HepG2 (cell line): ENCODE results near the gene DLX6. TPM values are rescaled to one million over a fixed set of nuclear protein-coding genes. Genes with fewer than 3 reads are reported as not detected.

Experiments
- ATAC-seq: fragments of 200-7000 bp; cut with Tn5 transposase; 3 replicates; pipeline ENCODE4 v1.9.1; 2020; ENCODE audit warnings: mild to moderate bottlenecking, moderate library complexity
- BruUV-seq: library from RNA; stranded (reverse); fragments of 400-500 nt; replicated peaks from 2 replicates; lab custom pipeline; 2021; lab: Mats Ljungman, UMichigan
- CTCF ChIA-PET: fragments of 300-600 bp; formaldehyde crosslinking; extraction: SDS; loops from one replicate; lab custom pipeline; 2021; ENCODE audit warnings: low total read pairs, inconsistent platforms, low intra/inter-chr PET ratio; lab: Yijun Ruan, JAX
- POLR2A ChIA-PET: fragments of 350-600 bp; sonication (Branson Sonifier 250); formaldehyde crosslinking; loops from one replicate; lab custom pipeline; 2020; ENCODE audit warnings: antibody characterized with exemption, inconsistent platforms; lab: Yijun Ruan, JAX
- DNase-seq: peaks from one replicate; pipeline ENCODE4 v3.0.0-alpha.2; 2015; ENCODE audit warnings: low spot score
- FAIRE-seq: peaks from 3 replicates; lab custom pipeline; 2011; peaks lifted over from hg19 to GRCh38; lab: Jason Lieb, UNC
- H2AFZ ChIP-seq: one replicate; pipeline ENCODE4 v1.6.1; 2011; ENCODE audit warnings: low read length, inconsistent platforms
- H3K27ac ChIP-seq: fragments of 300-600 bp; 3 replicates; pipeline ENCODE4 v1.8.0; 2011; ENCODE audit warnings: mixed run types, mild to moderate bottlenecking, mixed read lengths, low read length, inconsistent platforms; ENCODE audit not compliant: insufficient read depth; ENCODE audit errors: extremely low read length
- H3K27me3 ChIP-seq, 2 experiments: fragments of 200-600 bp in 1 of 2; 2 replicates in 1 of 2; 3 replicates in 1 of 2; pipeline versions ENCODE4 v1.6.0 to v1.8.0; 2011; ENCODE audit warnings: low read length in 2 of 2, mild to moderate bottlenecking in 2 of 2, moderate library complexity in 2 of 2, inconsistent platforms in 1 of 2; ENCODE audit not compliant: insufficient read depth in 2 of 2, control insufficient read depth in 1 of 2
- H3K36me3 ChIP-seq, 2 experiments: fragments of 200-600 bp in 1 of 2; replicated peaks in 1 of 2; 2 replicates in 1 of 2; 3 replicates in 1 of 2; pipeline versions ENCODE4 v1.5.1 to v1.8.0; 2011; ENCODE audit warnings: low read length in 2 of 2, inconsistent platforms in 1 of 2; ENCODE audit not compliant: insufficient read depth in 2 of 2, control insufficient read depth in 1 of 2
- H3K4me1 ChIP-seq: 2 replicates; pipeline ENCODE4 v1.5.1; 2012; ENCODE audit warnings: low read length, inconsistent platforms; ENCODE audit not compliant: insufficient read depth
- H3K4me2 ChIP-seq: 2 replicates; pipeline ENCODE4 v1.6.0; 2011; ENCODE audit warnings: low read depth, low read length, inconsistent platforms
- H3K4me3 ChIP-seq, 3 experiments: fragments of 200-600 bp in 1 of 3; sonication (generic), shearing (Covaris generic) in 1 of 3; replicated peaks in 1 of 3; 2 replicates each; pipeline ENCODE4 v1.5.1; 2011 to 2016; ENCODE audit warnings: low read length in 3 of 3, inconsistent platforms in 2 of 3, low read depth in 2 of 3, mild to moderate bottlenecking in 2 of 3, control low read depth in 1 of 3, mixed read lengths in 1 of 3; ENCODE audit not compliant: insufficient read depth in 1 of 3
- H3K79me2 ChIP-seq: one replicate; pipeline ENCODE4 v1.6.1; 2011; ENCODE audit warnings: low read length, inconsistent platforms; ENCODE audit not compliant: insufficient read depth
- H3K9ac ChIP-seq: 2 replicates; pipeline ENCODE4 v1.6.0; 2011; ENCODE audit warnings: mild to moderate bottlenecking, low read depth, low read length, inconsistent platforms; ENCODE audit not compliant: insufficient read depth
- H3K9me3 ChIP-seq: 2 replicates; pipeline ENCODE4 v1.5.1; 2012; ENCODE audit warnings: mild to moderate bottlenecking, low read length
- H4K20me1 ChIP-seq: 2 replicates; pipeline ENCODE4 v1.6.0; 2011; ENCODE audit warnings: inconsistent platforms, mild to moderate bottlenecking, low read length, moderate library complexity; ENCODE audit not compliant: insufficient read depth
- CCAR2 ChIP-seq: fragments of 200-400 bp; formaldehyde crosslinking; optimal IDR thresholded peaks from 2 replicates; pipeline ENCODE3; 2018; ENCODE audit warnings: low read depth, mild to moderate bottlenecking, low read length, moderate library complexity
- DNMT1 ChIP-seq: sonication (generic); formaldehyde crosslinking; IDR thresholded peaks from 2 replicates; pipeline ENCODE4 v1.5.1; 2020; ENCODE audit warnings: mild to moderate bottlenecking, missing genetic modification reagents
- MEF2D ChIP-seq: sonication (generic); formaldehyde crosslinking; IDR thresholded peaks from 2 replicates; pipeline ENCODE4 v1.5.1; 2020; ENCODE audit warnings: mild to moderate bottlenecking, missing genetic modification reagents
- MXD4 ChIP-seq: IDR thresholded peaks from 2 replicates; pipeline ENCODE4 v1.6.1; 2016; ENCODE audit warnings: mild to moderate bottlenecking, missing biosample characterization, missing genetic modification reagents
- PTBP1 ChIP-seq: fragments of 200-400 bp; formaldehyde crosslinking; IDR thresholded peaks from 2 replicates; pipeline ENCODE4 v1.6.1; 2018; ENCODE audit warnings: low read length, low read depth; ENCODE audit not compliant: poor library complexity, severe bottlenecking
- REL ChIP-seq: sonication (generic); formaldehyde crosslinking; conservative IDR thresholded peaks from 2 replicates; pipeline ENCODE4 v1.8.0; 2022; ENCODE audit warnings: mild to moderate bottlenecking, missing genetic modification reagents, moderate library complexity
- ZBTB7B ChIP-seq: sonication (generic); formaldehyde crosslinking; IDR thresholded peaks from 2 replicates; pipeline ENCODE4 v1.4.0; 2020; ENCODE audit warnings: missing genetic modification reagents
- ZNF263 ChIP-seq: sonication (generic); formaldehyde crosslinking; IDR thresholded peaks from 2 replicates; pipeline ENCODE4 v1.4.0; 2020; ENCODE audit warnings: missing genetic modification reagents
- ZNF292 ChIP-seq: sonication (generic); formaldehyde crosslinking; IDR thresholded peaks from 2 replicates; pipeline ENCODE4 v1.8.1; 2022; ENCODE audit warnings: mild to moderate bottlenecking, low read depth, missing genetic modification reagents, borderline replicate concordance
- ZNF550 ChIP-seq: sonication (generic); formaldehyde crosslinking; IDR thresholded peaks from 2 replicates; pipeline ENCODE4 v1.4.0; 2020; ENCODE audit warnings: mild to moderate bottlenecking, missing genetic modification reagents, borderline replicate concordance
- ZNF598 ChIP-seq: sonication (generic); formaldehyde crosslinking; IDR thresholded peaks from 2 replicates; pipeline ENCODE4 v1.5.1; 2020; ENCODE audit warnings: mild to moderate bottlenecking, missing genetic modification reagents, borderline replicate concordance
- ZSCAN22 ChIP-seq: sonication (generic); formaldehyde crosslinking; IDR thresholded peaks from 2 replicates; pipeline ENCODE4 v1.4.0; 2020; ENCODE audit warnings: mild to moderate bottlenecking, missing genetic modification reagents
- WGBS: methylation state at CpG from one replicate; pipeline ENCODE4 v1.1.6; 2017; ENCODE audit warnings: low lambda C conversion rate; 5-methylcytosine and 5-hydroxymethylcytosine counted together
- in situ Hi-C: cut with HindIII; loops from 2 replicates; pipeline ENCODE4 v1.10.0; 2017; ENCODE audit warnings: low pct_unique_long_range_greater_than_20kb; ENCODE audit not compliant: extremely low pct_ligation_motif_present
- intact Hi-C: fragments of 100-400 bp; cut with micrococcal nuclease; formaldehyde crosslinking; loops from one replicate; pipeline ENCODE4 v1.10.0; 2022; ENCODE audit not compliant: unreplicated experiment
- polyA plus RNA-seq, 8 experiments: library from polyadenylated mRNA; depleted of rRNA in 3 of 8; stranded (reverse) in 7 of 8; unstranded in 1 of 8; fragments of >200 nt; fragmentation: Illumina TruSeq in 4 of 8; extraction: Trizol in 4 of 8; gene quantifications; 2 replicates each; pipeline versions ENCODE4 v1.2.1 to v1.2.3, GENCODE V29; 2011 to 2016; ENCODE audit warnings: low read depth in 4 of 8, missing spikeins in 1 of 8, mixed read lengths in 1 of 8; ENCODE audit not compliant: insufficient read depth in 1 of 8
- total RNA-seq, 5 experiments: library from RNA; depleted of rRNA; stranded (reverse); fragments of >200 nt; fragmentation: Illumina TruSeq; extraction: Trizol; gene quantifications; 2 replicates each; pipeline ENCODE4 v1.2.3, GENCODE V29; 2016; ENCODE audit warnings: low read depth in 1 of 5
- TF ChIP-seq, protein P1 (sequence below): sonication (generic); formaldehyde crosslinking; IDR thresholded peaks from 2 replicates; pipeline ENCODE4 v1.9.0; 2021; ENCODE audit warnings: mild to moderate bottlenecking, missing genetic modification reagents
- TF ChIP-seq, protein P2 (sequence below): sonication (generic); formaldehyde crosslinking; IDR thresholded peaks from 2 replicates; pipeline ENCODE4 v1.4.0; 2020; ENCODE audit warnings: mild to moderate bottlenecking, missing genetic modification reagents

Gene DLX6
- total and polyA plus RNA-seq, 2 of the 13 experiments (the other 11 are each of a cell fraction or from before 2014, with no cell fraction given), result 3.5 to 5.5 TPM

DNA sequence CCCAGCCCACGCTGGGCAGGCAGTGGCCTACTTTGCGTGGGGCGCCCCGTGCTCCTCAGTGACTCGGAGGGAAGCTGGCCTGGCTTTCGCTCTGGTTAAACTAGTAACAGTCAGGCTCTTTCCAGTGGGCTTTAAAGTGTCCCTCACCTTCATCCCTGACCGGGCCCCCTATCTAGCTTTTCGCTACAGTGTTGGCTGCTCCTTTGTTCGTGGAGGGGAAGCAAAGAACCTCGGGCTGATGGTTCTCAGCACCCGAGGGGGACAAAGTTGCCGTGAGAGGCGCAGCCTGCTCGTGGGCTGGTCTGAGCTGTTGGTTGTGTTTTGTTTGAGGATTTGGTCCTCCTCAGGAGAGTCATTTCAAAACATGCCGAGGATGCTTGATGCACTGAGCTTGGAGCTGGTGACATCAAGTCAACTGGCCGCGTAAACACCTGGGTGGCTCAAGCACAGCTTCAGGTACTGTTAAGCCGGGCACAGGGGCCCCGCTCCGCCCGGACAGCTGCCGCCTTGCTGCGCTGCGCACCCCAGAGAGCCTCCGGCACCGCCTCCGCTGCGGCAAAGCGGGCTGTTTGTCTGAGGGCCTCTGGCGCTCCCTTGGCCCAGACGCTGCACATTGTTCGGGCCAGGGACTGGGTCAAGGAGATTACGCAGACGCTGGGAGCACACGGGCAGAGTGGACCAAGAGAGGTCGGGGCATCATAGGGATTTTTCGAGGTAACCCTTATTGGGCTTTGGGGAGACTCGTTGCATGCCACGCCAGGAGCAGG lies 1.6 kb downstream of the DLX6 start:
- CTCF ChIA-PET, result no interaction called here
- in situ Hi-C loops (loop anchor here (25.0 kb wide), 1 partner anchor 695 kb away; the partner anchor contains the start of gene SLC25A13), intact Hi-C loops (loop anchor here (1.0 to 10.0 kb wide), 6 partner anchors 9 to 930 kb away; partner anchors contain the start of gene SLC25A13)
- no peak for DNase-seq
- 30% methylated on average over 19 of the region's 39 CpGs for WGBS
- Histone ChIP-seq H4K20me1 (no peaks in the 10 kb centered on the region), H3K4me3 (peak overlapping the region; percentile 71 to 79 (median 78)), H3K9me3 (no peaks in the 10 kb centered on the region), H3K79me2 (peaks cover 9% of the 10 kb centered on the region), H3K27me3 (no peaks in the 10 kb centered on the region; a peak in 1 of 5 replicates), H3K27ac (peak overlapping the region; percentile 90), H3K36me3 (peaks cover 8% of the 10 kb centered on the region in 2 experiments), H3K4me2 (peak overlapping the region; percentile 90), H3K4me1 (peaks cover 35% of the 10 kb centered on the region), H2AFZ (no peak overlapping the region), H3K9ac (peak overlapping the region; percentile 86)
- ATAC-seq, result peak; percentile 27
- POLR2A ChIA-PET, result interaction anchor here (0.6 to 4.8 kb wide), 13 partner anchors 10 to 865 kb away, joined by 3 to 163 read pairs (median 8); partner anchors contain the start of genes ASNS, DLX5 and SDHAF3
- no peak for FAIRE-seq
- no TSS peak for BruUV-seq
- TF ChIP-seq CCAR2 (no peak), PTBP1 (peak; percentile 42), ZNF292 (CRISPR knock-in tag) (0 out of 2 replicates have a peak, but pooled peaks have one; percentile 18), DNMT1 (CRISPR knock-in tag) (0 out of 2 replicates have a peak, but pooled peaks have one; percentile 48), MEF2D (CRISPR knock-in tag) (0 out of 2 replicates have a peak, but pooled peaks have one; percentile 1), ZNF550 (CRISPR knock-in tag) (no peak), ZNF598 (CRISPR knock-in tag) (peak; percentile 63; the same call in 1 of the 2 replicates), ZBTB7B (0 out of 2 replicates have a peak, but pooled peaks have one; percentile 7), MXD4 (CRISPR knock-in tag) (no peak), ZNF263 (CRISPR knock-in tag) (peak; percentile 51; the same call in 1 of the 2 replicates), ZSCAN22 (CRISPR knock-in tag) (no peak), REL (CRISPR knock-in tag) (0 out of 2 replicates have a peak, but pooled peaks have one; percentile 2)
- TF ChIP-seq, protein P1, sequence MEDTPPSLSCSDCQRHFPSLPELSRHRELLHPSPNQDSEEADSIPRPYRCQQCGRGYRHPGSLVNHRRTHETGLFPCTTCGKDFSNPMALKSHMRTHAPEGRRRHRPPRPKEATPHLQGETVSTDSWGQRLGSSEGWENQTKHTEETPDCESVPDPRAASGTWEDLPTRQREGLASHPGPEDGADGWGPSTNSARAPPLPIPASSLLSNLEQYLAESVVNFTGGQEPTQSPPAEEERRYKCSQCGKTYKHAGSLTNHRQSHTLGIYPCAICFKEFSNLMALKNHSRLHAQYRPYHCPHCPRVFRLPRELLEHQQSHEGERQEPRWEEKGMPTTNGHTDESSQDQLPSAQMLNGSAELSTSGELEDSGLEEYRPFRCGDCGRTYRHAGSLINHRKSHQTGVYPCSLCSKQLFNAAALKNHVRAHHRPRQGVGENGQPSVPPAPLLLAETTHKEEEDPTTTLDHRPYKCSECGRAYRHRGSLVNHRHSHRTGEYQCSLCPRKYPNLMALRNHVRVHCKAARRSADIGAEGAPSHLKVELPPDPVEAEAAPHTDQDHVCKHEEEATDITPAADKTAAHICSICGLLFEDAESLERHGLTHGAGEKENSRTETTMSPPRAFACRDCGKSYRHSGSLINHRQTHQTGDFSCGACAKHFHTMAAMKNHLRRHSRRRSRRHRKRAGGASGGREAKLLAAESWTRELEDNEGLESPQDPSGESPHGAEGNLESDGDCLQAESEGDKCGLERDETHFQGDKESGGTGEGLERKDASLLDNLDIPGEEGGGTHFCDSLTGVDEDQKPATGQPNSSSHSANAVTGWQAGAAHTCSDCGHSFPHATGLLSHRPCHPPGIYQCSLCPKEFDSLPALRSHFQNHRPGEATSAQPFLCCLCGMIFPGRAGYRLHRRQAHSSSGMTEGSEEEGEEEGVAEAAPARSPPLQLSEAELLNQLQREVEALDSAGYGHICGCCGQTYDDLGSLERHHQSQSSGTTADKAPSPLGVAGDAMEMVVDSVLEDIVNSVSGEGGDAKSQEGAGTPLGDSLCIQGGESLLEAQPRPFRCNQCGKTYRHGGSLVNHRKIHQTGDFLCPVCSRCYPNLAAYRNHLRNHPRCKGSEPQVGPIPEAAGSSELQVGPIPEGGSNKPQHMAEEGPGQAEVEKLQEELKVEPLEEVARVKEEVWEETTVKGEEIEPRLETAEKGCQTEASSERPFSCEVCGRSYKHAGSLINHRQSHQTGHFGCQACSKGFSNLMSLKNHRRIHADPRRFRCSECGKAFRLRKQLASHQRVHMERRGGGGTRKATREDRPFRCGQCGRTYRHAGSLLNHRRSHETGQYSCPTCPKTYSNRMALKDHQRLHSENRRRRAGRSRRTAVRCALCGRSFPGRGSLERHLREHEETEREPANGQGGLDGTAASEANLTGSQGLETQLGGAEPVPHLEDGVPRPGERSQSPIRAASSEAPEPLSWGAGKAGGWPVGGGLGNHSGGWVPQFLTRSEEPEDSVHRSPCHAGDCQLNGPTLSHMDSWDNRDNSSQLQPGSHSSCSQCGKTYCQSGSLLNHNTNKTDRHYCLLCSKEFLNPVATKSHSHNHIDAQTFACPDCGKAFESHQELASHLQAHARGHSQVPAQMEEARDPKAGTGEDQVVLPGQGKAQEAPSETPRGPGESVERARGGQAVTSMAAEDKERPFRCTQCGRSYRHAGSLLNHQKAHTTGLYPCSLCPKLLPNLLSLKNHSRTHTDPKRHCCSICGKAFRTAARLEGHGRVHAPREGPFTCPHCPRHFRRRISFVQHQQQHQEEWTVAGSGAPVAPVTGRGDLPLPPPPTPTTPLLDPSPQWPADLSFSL (CRISPR knock-in tag), result 0 out of 2 replicates have a peak, but pooled peaks have one; percentile 11
- TF ChIP-seq, protein P2, sequence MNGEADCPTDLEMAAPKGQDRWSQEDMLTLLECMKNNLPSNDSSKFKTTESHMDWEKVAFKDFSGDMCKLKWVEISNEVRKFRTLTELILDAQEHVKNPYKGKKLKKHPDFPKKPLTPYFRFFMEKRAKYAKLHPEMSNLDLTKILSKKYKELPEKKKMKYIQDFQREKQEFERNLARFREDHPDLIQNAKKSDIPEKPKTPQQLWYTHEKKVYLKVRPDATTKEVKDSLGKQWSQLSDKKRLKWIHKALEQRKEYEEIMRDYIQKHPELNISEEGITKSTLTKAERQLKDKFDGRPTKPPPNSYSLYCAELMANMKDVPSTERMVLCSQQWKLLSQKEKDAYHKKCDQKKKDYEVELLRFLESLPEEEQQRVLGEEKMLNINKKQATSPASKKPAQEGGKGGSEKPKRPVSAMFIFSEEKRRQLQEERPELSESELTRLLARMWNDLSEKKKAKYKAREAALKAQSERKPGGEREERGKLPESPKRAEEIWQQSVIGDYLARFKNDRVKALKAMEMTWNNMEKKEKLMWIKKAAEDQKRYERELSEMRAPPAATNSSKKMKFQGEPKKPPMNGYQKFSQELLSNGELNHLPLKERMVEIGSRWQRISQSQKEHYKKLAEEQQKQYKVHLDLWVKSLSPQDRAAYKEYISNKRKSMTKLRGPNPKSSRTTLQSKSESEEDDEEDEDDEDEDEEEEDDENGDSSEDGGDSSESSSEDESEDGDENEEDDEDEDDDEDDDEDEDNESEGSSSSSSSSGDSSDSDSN (CRISPR knock-in tag), result peak; percentile 61; the same call in 1 of the 2 replicates
